Prostate gland (tissue), 2 donors: ENCODE data around the gene SLC36A2. TPM values are rescaled to one million over a fixed set of nuclear protein-coding genes. Genes with fewer than 3 reads are reported as not detected.
"Not testable (repeated sequence)": the region's sequence is repeated elsewhere in the genome, so short reads cannot be mapped to it uniquely, and the experiment has no call there.

Source experiments
- DNase-seq: peaks from one replicate; pipeline ENCODE4 v3.0.0-alpha.2; 2019; ENCODE audit warnings: low spot score
- H3K27ac ChIP-seq, 2 donors: fragments of 200-600 bp; sonication (generic); 2 replicates each; pipeline ENCODE4 v1.5.1; 2017 to 2019
- H3K27me3 ChIP-seq: fragments of 200-600 bp; sonication (generic); replicated peaks from 2 replicates; pipeline ENCODE4 v1.5.1; 2019; ENCODE audit not compliant: insufficient read depth
- H3K36me3 ChIP-seq, 2 donors: fragments of 200-600 bp; sonication (generic); 1 replicate in 1 of 2; 2 replicates in 1 of 2; pipeline versions ENCODE4 v1.5.1 to v1.8.1; 2017 to 2019
- H3K4me1 ChIP-seq: fragments of 200-600 bp; sonication (generic); replicated peaks from 2 replicates; pipeline ENCODE4 v1.5.1; 2019
- H3K4me3 ChIP-seq, 2 donors: fragments of 200-600 bp; sonication (generic); 2 replicates each; pipeline ENCODE4 v1.5.1; 2017 to 2019
- H3K9me3 ChIP-seq: fragments of 200-600 bp; sonication (generic); 2 replicates; pipeline ENCODE4 v1.5.1; 2017
- POLR2A ChIP-seq: fragments of 450-650 bp; IDR thresholded peaks from one replicate; pipeline ENCODE4 v1.6.1; 2016; ENCODE audit warnings: antibody characterized with exemption, mild to moderate bottlenecking
- POLR2AphosphoS5 ChIP-seq: sonication (generic); formaldehyde crosslinking; IDR thresholded peaks from one replicate; pipeline ENCODE4 v1.6.1; 2017; ENCODE audit warnings: antibody characterized with exemption
- WGBS: methylation state at CpG from one replicate; pipeline ENCODE4 v1.1.5; 2018; 5-methylcytosine and 5-hydroxymethylcytosine counted together
- intact Hi-C: fragments of 100-400 bp; cut with DNase I; formaldehyde crosslinking; loops from one replicate; pipeline ENCODE4 v1.14.2; 2022
- total RNA-seq, 2 donors: library from RNA; depleted of rRNA; stranded (reverse); fragments of >200 nt; gene quantifications; one replicate each; pipeline ENCODE4 v1.1.0, GENCODE V29; 2016
- TF ChIP-seq, protein P1 (sequence below), 4 experiments: fragments of 200-600 bp in 2 of 4; fragments of 450-650 bp in 2 of 4; sonication (generic) in 2 of 4; IDR thresholded peaks; 1 replicate in 3 of 4; 2 replicates in 1 of 4; pipeline ENCODE4 v1.5.1; 2016 to 2019; ENCODE audit warnings: antibody characterized with exemption in 4 of 4, mild to moderate bottlenecking in 2 of 4, moderate library complexity in 2 of 4

Gene SLC36A2
- total RNA-seq, 2 donors from 2014 or later: 0.74 TPM; not detected in 1

DNA sequence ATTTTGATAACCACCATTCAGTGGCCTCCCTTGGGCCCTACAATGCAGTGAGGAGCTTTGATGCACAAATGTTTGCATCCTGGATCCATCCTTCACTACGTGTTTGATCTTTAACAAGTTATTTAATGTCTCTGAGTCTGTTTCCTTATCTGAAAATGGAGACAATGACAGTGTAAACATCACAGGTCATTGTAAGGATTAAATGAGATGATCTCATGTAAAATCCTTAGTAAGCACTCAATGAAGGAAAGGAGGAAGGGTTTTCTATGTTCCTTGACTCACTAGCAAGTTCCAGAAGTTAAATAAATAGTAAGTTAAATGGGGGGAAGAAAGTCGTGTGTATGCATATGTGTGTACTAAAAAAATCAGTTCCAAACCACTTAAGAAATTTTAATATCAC, 34.0 kb downstream of the SLC36A2 start:
- intact Hi-C loops: no loop called here
- WGBS: 36% methylated on average over 2 of the region's 2 CpGs

DNA sequence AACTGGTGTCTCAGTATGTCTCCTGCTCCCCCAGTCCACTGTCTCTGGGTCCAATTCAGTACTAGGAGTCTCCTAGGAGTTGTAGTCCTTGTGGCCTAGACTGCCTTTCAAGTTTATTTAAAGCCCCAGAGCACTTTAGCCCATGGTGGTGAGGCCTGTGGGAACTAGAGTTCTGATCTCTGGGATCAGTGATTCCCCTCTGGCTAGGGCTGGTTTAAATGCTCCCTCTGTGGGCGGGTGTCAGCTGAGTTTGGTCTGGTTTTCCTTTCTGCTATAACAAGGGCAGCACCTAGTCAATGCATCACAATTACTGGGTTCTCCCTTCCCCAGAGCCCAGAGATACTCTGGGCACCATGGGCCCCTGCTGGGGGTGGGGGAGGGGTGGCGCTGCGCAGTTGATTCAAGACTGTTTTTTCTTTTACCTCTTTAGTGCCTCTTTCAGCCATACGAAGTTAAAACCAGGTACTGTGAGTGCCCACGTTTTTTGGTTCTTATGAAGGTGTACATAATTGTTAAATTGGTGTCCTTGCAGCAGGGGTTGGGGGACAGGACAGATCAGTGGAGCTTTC, 34.5 kb downstream of the SLC36A2 start:
- 80% methylated on average over 5 of the region's 5 CpGs for WGBS
- no peaks in the 10 kb centered on the region for H3K4me1 ChIP-seq
- TF ChIP-seq POLR2A: no peak
- no peak for TF ChIP-seq POLR2AphosphoS5
- TF ChIP-seq, protein P1, sequence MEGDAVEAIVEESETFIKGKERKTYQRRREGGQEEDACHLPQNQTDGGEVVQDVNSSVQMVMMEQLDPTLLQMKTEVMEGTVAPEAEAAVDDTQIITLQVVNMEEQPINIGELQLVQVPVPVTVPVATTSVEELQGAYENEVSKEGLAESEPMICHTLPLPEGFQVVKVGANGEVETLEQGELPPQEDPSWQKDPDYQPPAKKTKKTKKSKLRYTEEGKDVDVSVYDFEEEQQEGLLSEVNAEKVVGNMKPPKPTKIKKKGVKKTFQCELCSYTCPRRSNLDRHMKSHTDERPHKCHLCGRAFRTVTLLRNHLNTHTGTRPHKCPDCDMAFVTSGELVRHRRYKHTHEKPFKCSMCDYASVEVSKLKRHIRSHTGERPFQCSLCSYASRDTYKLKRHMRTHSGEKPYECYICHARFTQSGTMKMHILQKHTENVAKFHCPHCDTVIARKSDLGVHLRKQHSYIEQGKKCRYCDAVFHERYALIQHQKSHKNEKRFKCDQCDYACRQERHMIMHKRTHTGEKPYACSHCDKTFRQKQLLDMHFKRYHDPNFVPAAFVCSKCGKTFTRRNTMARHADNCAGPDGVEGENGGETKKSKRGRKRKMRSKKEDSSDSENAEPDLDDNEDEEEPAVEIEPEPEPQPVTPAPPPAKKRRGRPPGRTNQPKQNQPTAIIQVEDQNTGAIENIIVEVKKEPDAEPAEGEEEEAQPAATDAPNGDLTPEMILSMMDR (IDR thresholded peaks at IDR 0.05): no peak
- H3K4me3 ChIP-seq: no peak overlapping the region
- H3K27ac ChIP-seq: no peak overlapping the region
- no peaks in the 10 kb centered on the region for H3K27me3 ChIP-seq
- intact Hi-C loops: no loop called here
- no peak for DNase-seq
- no peaks in the 10 kb centered on the region for H3K9me3 ChIP-seq
- no peaks in the 10 kb centered on the region for H3K36me3 ChIP-seq

More for the DNA sequence above, 34.0 kb downstream of the SLC36A2 start:
- Histone ChIP-seq H3K27ac (no peak overlapping the region), H3K4me1 (no peaks in the 10 kb centered on the region), H3K9me3 (no peaks in the 10 kb centered on the region), H3K36me3 (no peaks in the 10 kb centered on the region), H3K27me3 (no peaks in the 10 kb centered on the region), H3K4me3 (no peak overlapping the region)
- no peak for TF ChIP-seq POLR2A
- TF ChIP-seq, protein P1 (IDR thresholded peaks at IDR 0.05): no peak
- no peak for TF ChIP-seq POLR2AphosphoS5
- no peak for DNase-seq

DNA sequence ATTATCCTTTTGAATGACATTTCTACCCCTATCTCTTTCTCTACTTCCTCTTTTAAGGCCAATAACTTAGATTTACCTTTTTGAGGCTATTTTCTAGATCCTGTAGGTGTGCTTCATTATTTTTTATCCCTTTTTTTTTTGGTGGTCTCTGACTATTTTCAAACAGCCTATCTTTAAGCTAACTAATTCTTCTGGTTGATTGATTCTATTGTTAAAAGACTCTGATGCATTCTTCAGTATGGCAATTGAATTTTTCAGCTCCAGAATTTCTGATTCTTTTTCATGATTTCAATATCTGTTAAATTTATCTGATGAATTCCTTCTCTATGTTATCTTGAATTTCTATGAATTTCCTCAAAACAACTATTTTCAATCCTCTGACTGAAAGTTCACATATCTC, 36.4 kb downstream of the SLC36A2 start:
- no peak overlapping the region for H3K27ac ChIP-seq

DNA sequence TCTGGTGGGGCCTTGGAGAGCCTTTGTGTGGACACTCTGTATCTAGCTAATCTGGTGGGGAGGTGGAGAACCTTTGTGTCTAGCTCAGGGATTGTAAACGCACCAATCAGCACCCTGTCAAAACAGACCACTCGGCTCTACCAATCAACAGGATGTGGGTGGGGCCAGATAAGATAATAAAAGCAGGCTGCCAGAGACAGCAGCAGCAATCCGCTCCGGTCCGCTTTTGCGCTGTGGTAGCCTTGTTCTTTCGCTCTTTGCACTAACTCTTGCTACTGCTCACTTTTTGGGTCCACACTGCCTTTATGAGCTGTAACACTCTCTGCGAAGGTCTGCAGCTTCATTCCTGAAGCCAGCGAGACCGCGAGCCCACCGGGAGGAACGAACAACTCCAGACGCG, 37.5 kb downstream of the SLC36A2 start:
- H3K27ac ChIP-seq, intact Hi-C loops, H3K36me3 ChIP-seq, H3K9me3 ChIP-seq, DNase-seq, H3K4me3 ChIP-seq, H3K4me1 ChIP-seq, H3K27me3 ChIP-seq: not testable (repeated sequence)
- 95% methylated on average over 15 of the region's 15 CpGs for WGBS

More for the DNA sequence above, 36.4 kb downstream of the SLC36A2 start:
- TF ChIP-seq, protein P1 (IDR thresholded peaks at IDR 0.05): no peak
- TF ChIP-seq POLR2AphosphoS5 (no peak), POLR2A (no peak)
- Histone ChIP-seq H3K4me3 (no peak overlapping the region), H3K27me3 (no peaks in the 10 kb centered on the region), H3K36me3 (no peaks in the 10 kb centered on the region), H3K4me1 (no peaks in the 10 kb centered on the region), H3K9me3 (no peaks in the 10 kb centered on the region)
- no peak for DNase-seq
- intact Hi-C loops: no loop called here

DNA sequence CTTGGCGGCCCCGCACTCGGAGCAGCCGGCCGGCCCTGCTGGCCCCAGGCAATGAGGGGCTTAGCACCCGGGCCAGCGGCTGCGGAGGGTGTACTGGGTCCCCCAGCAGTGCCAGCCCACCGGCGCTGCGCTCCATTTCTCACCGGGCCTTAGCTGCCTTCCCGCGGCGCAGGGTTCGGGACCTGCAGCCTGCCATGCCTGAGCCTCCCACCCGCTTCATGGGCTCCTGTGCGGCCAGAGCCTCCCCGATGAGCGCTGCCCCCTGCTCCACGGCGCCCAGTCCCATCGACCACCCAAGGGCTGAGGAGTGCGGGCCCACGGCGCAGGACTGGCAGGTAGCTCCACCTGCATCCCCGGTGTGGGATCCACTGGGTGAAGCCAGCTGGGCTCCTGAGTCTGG, 38.1 kb downstream of the SLC36A2 start:
- WGBS: 97% methylated on average over 26 of the region's 27 CpGs
- H3K4me3 ChIP-seq, DNase-seq, H3K4me1 ChIP-seq, intact Hi-C loops, H3K27ac ChIP-seq, H3K27me3 ChIP-seq, H3K36me3 ChIP-seq, H3K9me3 ChIP-seq: not testable (repeated sequence)

DNA sequence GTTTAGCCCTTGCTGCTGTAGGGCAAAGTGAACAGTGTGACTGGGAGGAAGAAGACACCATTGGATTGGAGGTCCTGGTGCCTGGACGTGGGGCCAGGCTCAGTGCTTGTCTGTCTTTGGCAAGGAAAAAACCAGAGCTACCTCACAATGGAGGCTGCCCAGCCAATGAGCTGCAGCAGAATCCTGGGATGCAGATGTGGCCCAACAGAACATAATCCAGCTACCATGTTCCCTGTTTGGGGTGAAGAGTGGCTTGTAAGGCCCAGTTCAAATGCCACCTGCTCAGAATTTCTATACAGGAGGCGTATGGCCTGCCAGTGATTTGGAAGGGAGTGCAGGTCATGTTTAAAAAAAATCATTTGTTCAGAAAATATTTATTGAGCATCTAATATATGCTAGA, 43.7 kb downstream of the SLC36A2 start, which contains the start of gene SLC36A3:
Gene SLC36A3, minus strand, starts transcription at position 101 of the 400 bp plus-strand sequence. CDS start 412 bp downstream, outside the sequence.
- no peak for DNase-seq
- no peaks in the 10 kb centered on the region for H3K27me3 ChIP-seq
- H3K4me3 ChIP-seq: no peak within 1 kb of the TSS
- H3K27ac ChIP-seq: no peak within 1 kb of the TSS
- H3K4me1 ChIP-seq: no peaks in the 10 kb centered on the region
- 95% methylated on average over 2 of the region's 2 CpGs for WGBS
- H3K36me3 ChIP-seq: no peaks in the 10 kb centered on the region
- no peaks in the 10 kb centered on the region for H3K9me3 ChIP-seq
- TF ChIP-seq POLR2AphosphoS5: no peak
- no peak for TF ChIP-seq POLR2A
- TF ChIP-seq, protein P1 (IDR thresholded peaks at IDR 0.05): no peak
- intact Hi-C loops: no loop called here
